Lung (tissue), 12 donors: ENCODE results near the gene HPCAL4. TPM values are rescaled to one million over a fixed set of nuclear protein-coding genes. Genes with fewer than 3 reads are reported as not detected.
A peak's percentile ranks its signal among the peaks of the same experiment; 100 is the strongest.

Source experiments
- ATAC-seq: fragments of 200-7000 bp; cut with Tn5 transposase; one replicate; pipeline ENCODE4 v1.9.1; 2020; ENCODE audit warnings: moderate number of reproducible peaks; ENCODE audit not compliant: insufficient read depth, low FRiP score
- DNase-seq, 3 donors: peaks; one replicate each; pipeline ENCODE4 v3.0.0-alpha.2; 2013 to 2017
- H3K27ac ChIP-seq, 2 donors: one replicate each; pipeline ENCODE4 v1.5.1; 2013; ENCODE audit warnings: mild to moderate bottlenecking in 2 of 2, moderate library complexity in 2 of 2, control low read depth in 1 of 2, inconsistent platforms in 1 of 2, low read depth in 1 of 2, low read length in 1 of 2
- H3K27me3 ChIP-seq, 3 donors: one replicate each; pipeline ENCODE4 v1.5.1; 2013; ENCODE audit warnings: low read length in 2 of 3; ENCODE audit not compliant: control insufficient read depth in 3 of 3, insufficient read depth in 3 of 3
- H3K36me3 ChIP-seq, 4 donors: one replicate each; pipeline ENCODE4 v1.5.1; 2013; ENCODE audit warnings: low read length in 4 of 4, mild to moderate bottlenecking in 1 of 4, moderate library complexity in 1 of 4; ENCODE audit not compliant: control insufficient read depth in 4 of 4, insufficient read depth in 4 of 4
- H3K4me1 ChIP-seq, 5 donors: one replicate each; pipeline ENCODE4 v1.5.1; 2013; ENCODE audit warnings: low read length in 5 of 5, mild to moderate bottlenecking in 2 of 5, moderate library complexity in 1 of 5; ENCODE audit not compliant: control insufficient read depth in 5 of 5, insufficient read depth in 5 of 5
- H3K4me3 ChIP-seq: one replicate; pipeline ENCODE4 v1.5.1; 2013; ENCODE audit warnings: mild to moderate bottlenecking, control low read depth, moderate library complexity
- H3K9ac ChIP-seq, 2 donors: one replicate each; pipeline ENCODE4 v1.5.1; 2013; ENCODE audit warnings: low read length in 2 of 2, control low read depth in 1 of 2; ENCODE audit not compliant: insufficient read depth in 1 of 2
- H3K9me3 ChIP-seq, 4 donors: one replicate each; pipeline ENCODE4 v1.5.1; 2013; ENCODE audit warnings: low read length in 3 of 4, mild to moderate bottlenecking in 1 of 4, moderate library complexity in 1 of 4; ENCODE audit not compliant: control insufficient read depth in 4 of 4, insufficient read depth in 3 of 4
- CTCF ChIP-seq: IDR thresholded peaks from 2 replicates; pipeline ENCODE4 v1.5.1; 2012; ENCODE audit warnings: mild to moderate bottlenecking; ENCODE audit errors: control extremely low read depth, extremely low read depth
- WGBS, 2 donors: extraction: QIAGEN DNeasy Blood & Tissue Kit; methylation state at CpG; one replicate each; pipeline ENCODE4 v1.1.7; 2013; 5-methylcytosine and 5-hydroxymethylcytosine counted together
- polyA plus RNA-seq, 2 donors: library from polyadenylated mRNA; stranded (reverse); fragments of 200-250 nt; gene quantifications; one replicate each; pipeline ENCODE4 v1.2.1, GENCODE V29; 2013
- total RNA-seq, 2 donors: library from RNA; depleted of rRNA in 1 of 2; stranded (reverse); fragments of >200 nt in 1 of 2; gene quantifications; one replicate each; pipeline ENCODE4 v1.2.1, GENCODE V29; 2014 to 2021
- donor health status: control.
- donor health status: control.
- donor health status: Bipolar disorder and iron deficiency.
- donor health status: healthy.
- donor health status: DM: yes; HTN: yes; CAD: no.

The HPCAL4 gene
- total and polyA plus RNA-seq, 4 donors = 0.08 to 0.43 (median 0.17) TPM

- no peak overlapping the region for H3K27ac ChIP-seq
Observed at GRCh38 chr1:39673215-39673614, 18.0 kb downstream of the HPCAL4 start.

GRCh38 chr1:39672551-39672947 is 18.7 kb downstream of the HPCAL4 start:
- no peak for TF ChIP-seq CTCF
- peaks cover 3 to 32% (median 19%) of the 10 kb centered on the region in 3 donors for H3K27me3 ChIP-seq
- no peak overlapping the region for H3K4me3 ChIP-seq
- no peak for ATAC-seq
- H3K9me3 ChIP-seq = peaks cover 0 to 3% (median 0%) of the 10 kb centered on the region in 4 donors
- H3K27ac ChIP-seq = no peak overlapping the region
- DNase-seq = no peak
- no peak overlapping the region for H3K9ac ChIP-seq
- 28 to 44% methylated on average over 12 of the region's 12 CpGs for WGBS, 2 donors
- H3K36me3 ChIP-seq = no peaks in the 10 kb centered on the region
- peaks cover 0 to 12% (median 7%) of the 10 kb centered on the region in 5 donors for H3K4me1 ChIP-seq

More at GRCh38 chr1:39673215-39673614, 18.0 kb downstream of the HPCAL4 start:
- TF ChIP-seq CTCF = no peak
- H3K4me1 ChIP-seq = peaks cover 0 to 12% (median 5%) of the 10 kb centered on the region in 5 donors
- no peak overlapping the region for H3K4me3 ChIP-seq
- DNase-seq (no peak), ATAC-seq (no peak)
- peaks cover 3 to 32% (median 19%) of the 10 kb centered on the region in 3 donors for H3K27me3 ChIP-seq
- H3K36me3 ChIP-seq = no peaks in the 10 kb centered on the region
- H3K9ac ChIP-seq = no peak overlapping the region
- peaks cover 0 to 3% (median 0%) of the 10 kb centered on the region in 4 donors for H3K9me3 ChIP-seq
- WGBS, 2 donors = 79 to 87% methylated on average over 3 of the region's 3 CpGs

GRCh38 chr1:39671793-39672550 is 19.3 kb downstream of the HPCAL4 start, which contains the start of gene NT5C1A:
TSS of gene NT5C1A (minus strand) at chr1:39672107. CDS start at chr1:39672038, 69 bp downstream.
- Histone ChIP-seq H3K27ac (peak within 1 kb of the TSS in 1 of 2 donors; percentile 47), H3K9ac (no peak within 1 kb of the TSS), H3K27me3 (peaks cover 3 to 32% (median 19%) of the 10 kb centered on the region in 3 donors), H3K4me3 (peak within 1 kb of the TSS; percentile 16), H3K36me3 (no peaks in the 10 kb centered on the region), H3K9me3 (peaks cover 0 to 3% (median 0%) of the 10 kb centered on the region in 4 donors), H3K4me1 (peaks cover 0 to 12% (median 5%) of the 10 kb centered on the region in 5 donors)
- WGBS, 2 donors = 2 to 3% methylated on average over 44 to 55 of the region's 55 CpGs
- DNase-seq (peak; percentile 28 to 43 (median 31)), ATAC-seq (no peak)
- TF ChIP-seq CTCF = no peak
